Testis (tissue), 2 donors: ENCODE data around the gene SPINT4.

Experiments used
- CTCF ChIP-seq, 3 experiments: fragments of 450-650 bp in 2 of 3; fragments of 200-600 bp in 1 of 3; sonication (generic) in 1 of 3; IDR thresholded peaks; one replicate each; pipeline ENCODE4 v1.5.1; 2016 to 2019; ENCODE audit warnings: antibody characterized with exemption in 3 of 3, mild to moderate bottlenecking in 2 of 3, moderate library complexity in 1 of 3
- POLR2A ChIP-seq: fragments of 450-650 bp; IDR thresholded peaks from one replicate; pipeline ENCODE4 v1.6.1; 2017; ENCODE audit warnings: antibody characterized with exemption, mild to moderate bottlenecking, moderate library complexity

- TF ChIP-seq CTCF (IDR thresholded peaks at IDR 0.05) (no peak), POLR2A (no peak)
Measured at GRCh38 chr20:45695496-45695895, 26.7 kb upstream of the SPINT4 start.
